ENCODE measurements around the gene SLC16A4. TPM values are rescaled to one million over a fixed set of nuclear protein-coding genes. Genes with fewer than 3 reads are reported as not detected.

Gene SLC16A4
- total RNA-seq, 1 experiment from 2014 or later = 0.22 TPM

DNA sequence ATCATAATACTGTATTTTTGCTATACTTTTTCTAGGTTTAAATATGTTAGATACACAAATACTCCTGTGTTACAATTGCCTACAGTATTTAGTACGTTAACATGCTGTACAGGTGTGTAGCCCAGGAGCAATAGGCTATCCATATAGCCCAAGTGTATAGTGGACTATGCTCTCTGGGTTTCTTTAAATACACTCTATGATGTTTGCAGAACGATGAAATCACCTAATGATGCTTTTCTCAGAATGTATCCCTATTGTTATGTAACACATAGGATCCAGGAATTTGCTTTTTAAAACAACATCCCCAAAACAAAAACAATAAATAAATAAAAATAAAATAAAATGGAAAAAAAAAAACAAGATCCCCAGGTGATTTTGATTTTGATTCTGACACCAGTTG is 69.8 kb downstream of the SLC16A4 start:
- TF ChIP-seq, protein P1, sequence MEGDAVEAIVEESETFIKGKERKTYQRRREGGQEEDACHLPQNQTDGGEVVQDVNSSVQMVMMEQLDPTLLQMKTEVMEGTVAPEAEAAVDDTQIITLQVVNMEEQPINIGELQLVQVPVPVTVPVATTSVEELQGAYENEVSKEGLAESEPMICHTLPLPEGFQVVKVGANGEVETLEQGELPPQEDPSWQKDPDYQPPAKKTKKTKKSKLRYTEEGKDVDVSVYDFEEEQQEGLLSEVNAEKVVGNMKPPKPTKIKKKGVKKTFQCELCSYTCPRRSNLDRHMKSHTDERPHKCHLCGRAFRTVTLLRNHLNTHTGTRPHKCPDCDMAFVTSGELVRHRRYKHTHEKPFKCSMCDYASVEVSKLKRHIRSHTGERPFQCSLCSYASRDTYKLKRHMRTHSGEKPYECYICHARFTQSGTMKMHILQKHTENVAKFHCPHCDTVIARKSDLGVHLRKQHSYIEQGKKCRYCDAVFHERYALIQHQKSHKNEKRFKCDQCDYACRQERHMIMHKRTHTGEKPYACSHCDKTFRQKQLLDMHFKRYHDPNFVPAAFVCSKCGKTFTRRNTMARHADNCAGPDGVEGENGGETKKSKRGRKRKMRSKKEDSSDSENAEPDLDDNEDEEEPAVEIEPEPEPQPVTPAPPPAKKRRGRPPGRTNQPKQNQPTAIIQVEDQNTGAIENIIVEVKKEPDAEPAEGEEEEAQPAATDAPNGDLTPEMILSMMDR (conservative IDR thresholded peaks at IDR 0.05; ENCODE audit: low read depth, low read length) = no peak
- no peak for TF ChIP-seq EZH2phosphoT487 (IDR thresholded peaks at IDR 0.05; ENCODE audit: borderline replicate concordance, low read length)
- no peak for TF ChIP-seq EZH2 (IDR thresholded peaks at IDR 0.05; ENCODE audit: low read length, unreplicated experiment)
- Histone ChIP-seq H3K9me3 (ENCODE audit: low read length) (no peaks in the 10 kb centered on the region; the same call in 1 of the 2 replicates), H4K20me1 (ENCODE audit: low read length) (no peaks in the 10 kb centered on the region), H3K9ac (ENCODE audit: low read length) (no peak overlapping the region), H3K4me2 (ENCODE audit: low read length) (no peak overlapping the region), H3K4me1 (ENCODE audit: insufficient read depth, low read length) (peaks cover 8% of the 10 kb centered on the region; the same call in 1 of the 2 replicates), H3K4me3 (ENCODE audit: low read length) (no peak overlapping the region), H3K79me2 (ENCODE audit: low read length) (no peaks in the 10 kb centered on the region), H3K27ac (ENCODE audit: low read length) (no peak overlapping the region), H3K9me2 (replicated peaks; ENCODE audit: low read length) (no peaks in the 10 kb centered on the region), H3K27me3 (ENCODE audit: low read length) (no peaks in the 10 kb centered on the region), H2AFZ (ENCODE audit: low read length) (no peak overlapping the region), H3F3A (ENCODE audit: low read length, unreplicated experiment) (no peaks in the 10 kb centered on the region), H3K36me3 (ENCODE audit: low read depth, low read length) (no peaks in the 10 kb centered on the region)
- intact Hi-C loops (cut with micrococcal nuclease) = no loop called here
- ATAC-seq (no peak), DNase-seq (no peak)
- ChIA-PET POLR2A (ENCODE audit: unreplicated experiment) (no interaction called here), CTCF (interaction anchor here (0.6 kb wide), 1 partner anchor 29 kb away, joined by 3 read pairs; no protein-coding TSS in a partner anchor)
- BruUV-seq (replicated peaks) = no TSS peak

DNA sequence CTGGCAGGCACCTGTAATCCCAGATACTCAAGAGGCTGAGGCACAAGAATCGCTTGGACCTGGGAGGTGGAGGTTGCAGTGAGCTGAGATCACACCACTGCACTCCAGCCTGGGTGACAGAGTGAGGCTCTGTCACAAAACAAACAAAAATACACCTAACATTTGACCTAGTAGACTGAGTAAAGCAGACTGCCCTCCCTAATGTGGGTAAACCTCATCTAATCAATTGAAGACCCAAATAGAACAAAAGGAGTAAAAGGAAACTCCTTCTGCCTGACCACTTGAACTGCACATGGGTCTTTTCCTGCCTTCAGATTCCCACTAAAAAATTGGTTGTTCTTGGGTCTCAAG is 70.7 kb downstream of the SLC16A4 start:
- no peak for ATAC-seq
- Histone ChIP-seq H3K36me3 (ENCODE audit: low read depth, low read length) (no peaks in the 10 kb centered on the region), H2AFZ (ENCODE audit: low read length) (no peak overlapping the region), H3F3A (ENCODE audit: low read length, unreplicated experiment) (no peaks in the 10 kb centered on the region), H3K4me3 (ENCODE audit: low read length) (no peak overlapping the region), H3K4me2 (ENCODE audit: low read length) (no peak overlapping the region), H3K9ac (ENCODE audit: low read length) (no peak overlapping the region), H3K27ac (ENCODE audit: low read length) (no peak overlapping the region), H3K9me2 (replicated peaks; ENCODE audit: low read length) (no peaks in the 10 kb centered on the region), H3K9me3 (ENCODE audit: low read length) (no peaks in the 10 kb centered on the region; the same call in 1 of the 2 replicates), H3K4me1 (ENCODE audit: insufficient read depth, low read length) (peaks cover 8% of the 10 kb centered on the region; the same call in 1 of the 2 replicates), H3K79me2 (ENCODE audit: low read length) (no peaks in the 10 kb centered on the region), H3K27me3 (ENCODE audit: low read length) (no peaks in the 10 kb centered on the region), H4K20me1 (ENCODE audit: low read length) (no peaks in the 10 kb centered on the region)
- intact Hi-C loops (cut with micrococcal nuclease) = no loop called here
- BruUV-seq (replicated peaks) = no TSS peak
- CTCF ChIA-PET = no interaction called here
- no peak for DNase-seq
- POLR2A ChIA-PET (ENCODE audit: unreplicated experiment) = no interaction called here
- no peak for TF ChIP-seq EZH2phosphoT487 (IDR thresholded peaks at IDR 0.05; ENCODE audit: borderline replicate concordance, low read length)
- TF ChIP-seq, protein P1 (conservative IDR thresholded peaks at IDR 0.05; ENCODE audit: low read depth, low read length) = no peak
- TF ChIP-seq EZH2 (IDR thresholded peaks at IDR 0.05; ENCODE audit: low read length, unreplicated experiment) = no peak

DNA sequence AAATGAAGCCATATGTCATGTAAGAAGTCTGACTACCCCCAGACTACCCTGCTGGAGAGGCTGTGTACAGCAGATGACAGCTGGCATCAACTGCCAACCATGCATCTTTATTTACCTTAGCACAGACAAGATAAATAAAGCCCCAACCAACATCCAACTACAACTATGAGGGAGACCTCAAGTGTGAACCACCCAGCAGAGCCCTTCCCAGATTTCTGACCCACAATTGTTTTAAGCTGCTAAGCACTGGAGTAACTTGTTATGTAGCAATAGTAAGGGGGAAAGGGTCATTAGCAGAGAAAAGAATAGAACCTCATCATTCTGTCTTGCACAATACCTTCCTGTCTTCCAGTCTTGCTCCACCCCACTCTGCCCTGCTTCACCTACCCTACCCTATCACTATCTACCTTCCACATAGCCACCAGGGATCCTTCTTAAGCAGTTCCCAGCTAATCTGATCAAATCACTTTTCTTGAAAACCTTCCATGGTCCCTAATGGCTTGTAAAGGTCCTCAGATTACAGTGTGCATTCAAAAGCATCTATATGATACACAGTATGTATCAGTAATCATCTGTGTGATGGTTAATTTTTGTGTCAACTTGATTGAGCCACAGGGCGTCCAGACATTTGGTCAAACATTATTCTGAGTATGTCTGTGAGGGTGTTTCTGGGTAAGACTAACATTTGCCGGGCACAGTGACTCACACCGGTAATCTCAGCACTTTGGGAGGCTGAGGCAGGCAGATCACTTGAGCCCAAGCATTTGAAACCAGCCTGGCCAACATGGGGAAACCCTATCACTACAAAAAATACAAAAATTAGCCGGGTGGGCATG is 71.3 kb downstream of the SLC16A4 start:
- Histone ChIP-seq H3K27ac (ENCODE audit: low read length) (no peak overlapping the region), H3K9me2 (replicated peaks; ENCODE audit: low read length) (no peaks in the 10 kb centered on the region), H3K9ac (ENCODE audit: low read length) (no peak overlapping the region), H4K20me1 (ENCODE audit: low read length) (no peaks in the 10 kb centered on the region), H3F3A (ENCODE audit: low read length, unreplicated experiment) (no peaks in the 10 kb centered on the region), H3K36me3 (ENCODE audit: low read depth, low read length) (no peaks in the 10 kb centered on the region), H3K27me3 (ENCODE audit: low read length) (no peaks in the 10 kb centered on the region), H2AFZ (ENCODE audit: low read length) (no peak overlapping the region), H3K4me3 (ENCODE audit: low read length) (no peak overlapping the region), H3K4me1 (ENCODE audit: insufficient read depth, low read length) (peaks cover 8% of the 10 kb centered on the region; the same call in 1 of the 2 replicates), H3K79me2 (ENCODE audit: low read length) (no peaks in the 10 kb centered on the region), H3K9me3 (ENCODE audit: low read length) (no peaks in the 10 kb centered on the region; the same call in 1 of the 2 replicates), H3K4me2 (ENCODE audit: low read length) (no peak overlapping the region)
- POLR2A ChIA-PET (ENCODE audit: unreplicated experiment) = no interaction called here
- BruUV-seq (replicated peaks) = no TSS peak
- no peak for DNase-seq
- intact Hi-C loops (cut with micrococcal nuclease) = no loop called here
- no peak for TF ChIP-seq EZH2 (IDR thresholded peaks at IDR 0.05; ENCODE audit: low read length, unreplicated experiment)
- no peak for TF ChIP-seq EZH2phosphoT487 (IDR thresholded peaks at IDR 0.05; ENCODE audit: borderline replicate concordance, low read length)
- TF ChIP-seq, protein P1 (conservative IDR thresholded peaks at IDR 0.05; ENCODE audit: low read depth, low read length) = no peak
- ATAC-seq = no peak
- CTCF ChIA-PET = no interaction called here

Data from PC-3 (cell line).